ENCODE results near the gene TECRL.

The TECRL gene

GRCh38 chr4:64409300-64409699, at the start of gene TECRL:
Gene TECRL (minus strand): TSS chr4:64409450. CDS start chr4:64409351, 99 bp downstream.
- no peak for DNase-seq (ENCODE audit: low read depth in 2 of 2)

GRCh38 chr4:64432674-64433073, 23.4 kb upstream of the TECRL start:
- no peak for DNase-seq (ENCODE audit: low read depth in 2 of 2)

- no peak for DNase-seq (ENCODE audit: low read depth in 2 of 2)
These were observed 21.7 kb upstream of the TECRL start for GRCh38 chr4:64430933-64431332.

GRCh38 chr4:64417974-64418373, 8.7 kb upstream of the TECRL start:
- DNase-seq (ENCODE audit: low read depth in 2 of 2): no peak

- DNase-seq (ENCODE audit: low read depth in 2 of 2): no peak
These were observed 2.2 kb downstream of the TECRL start for GRCh38 chr4:64407000-64407399.

- DNase-seq (ENCODE audit: low read depth in 2 of 2): no peak
These were observed 3.5 kb downstream of the TECRL start for GRCh38 chr4:64405761-64406160.

- DNase-seq (ENCODE audit: low read depth in 2 of 2): no peak
These were observed 6.6 kb downstream of the TECRL start for GRCh38 chr4:64402684-64403083.

- no peak for DNase-seq (ENCODE audit: low read depth in 2 of 2)
These were observed 9.7 kb downstream of the TECRL start for GRCh38 chr4:64399313-64400109.

- no peak for DNase-seq (ENCODE audit: low read depth in 2 of 2)
These were observed 14.8 kb downstream of the TECRL start for GRCh38 chr4:64394469-64394868.

- no peak for DNase-seq (ENCODE audit: low read depth in 2 of 2)
These were observed 21.0 kb downstream of the TECRL start for GRCh38 chr4:64388252-64388651.

- DNase-seq (ENCODE audit: low read depth in 2 of 2): no peak
These were observed 24.0 kb downstream of the TECRL start for GRCh38 chr4:64385220-64385619.

- no peak for DNase-seq (ENCODE audit: low read depth in 2 of 2)
These were observed 24.7 kb downstream of the TECRL start for GRCh38 chr4:64384237-64385203.

GRCh38 chr4:64368741-64369140, 40.5 kb downstream of the TECRL start:
- no peak for DNase-seq (ENCODE audit: low read depth in 2 of 2)

GRCh38 chr4:64361399-64361740, 47.9 kb downstream of the TECRL start:
- no peak for DNase-seq (ENCODE audit: low read depth in 2 of 2)

GRCh38 chr4:64360664-64361398, 48.4 kb downstream of the TECRL start:
- no peak for DNase-seq (ENCODE audit: low read depth in 2 of 2)

- no peak for DNase-seq (ENCODE audit: low read depth in 2 of 2)
These were observed 49.8 kb downstream of the TECRL start for GRCh38 chr4:64359489-64359888.

GRCh38 chr4:64353904-64354303, 55.3 kb downstream of the TECRL start:
- no peak for DNase-seq (ENCODE audit: low read depth in 2 of 2)

GRCh38 chr4:64341711-64342110, 67.5 kb downstream of the TECRL start:
- no peak for DNase-seq (ENCODE audit: low read depth in 2 of 2)

- no peak for DNase-seq (ENCODE audit: low read depth in 2 of 2)
These were observed 68.8 kb downstream of the TECRL start for GRCh38 chr4:64340218-64341110.

- no peak for DNase-seq (ENCODE audit: low read depth in 2 of 2)
These were observed 74.3 kb downstream of the TECRL start for GRCh38 chr4:64334964-64335363.

GRCh38 chr4:64330143-64330542, 79.1 kb downstream of the TECRL start:
- DNase-seq (ENCODE audit: low read depth in 2 of 2): no peak
